ENCODE data around the gene LYPD4.

- no peak for TF ChIP-seq BHLHE40 (IDR thresholded peaks at IDR 0.05; ENCODE audit: borderline replicate concordance)
- no peak for TF ChIP-seq L3MBTL2 (conservative IDR thresholded peaks at IDR 0.05)
- TF ChIP-seq SUZ12 (IDR thresholded peaks at IDR 0.05): no peak
- no peak for TF ChIP-seq ELF4 (IDR thresholded peaks at IDR 0.05)
- TF ChIP-seq FOXK2 (IDR thresholded peaks at IDR 0.05): no peak
- no peak for TF ChIP-seq PKNOX1 (IDR thresholded peaks at IDR 0.05)
- no peak for TF ChIP-seq ZNF384 (IDR thresholded peaks at IDR 0.05)
- TF ChIP-seq FOXM1 (IDR thresholded peaks at IDR 0.05; ENCODE audit: borderline replicate concordance): no peak
- no peak for TF ChIP-seq ARNT (IDR thresholded peaks at IDR 0.05)
- no peak for TF ChIP-seq HDGF (IDR thresholded peaks at IDR 0.05; ENCODE audit: borderline replicate concordance)
- no peak for TF ChIP-seq FOXA1 (IDR thresholded peaks at IDR 0.05)
Measured at GRCh38 chr19:41877916-41878905, 33.7 kb upstream of the LYPD4 start.
